Keratinocyte (primary cell): Measurements from ENCODE around the gene HNRNPAB. TPM values are rescaled to one million over a fixed set of nuclear protein-coding genes. Genes with fewer than 3 reads are reported as not detected.

Experiments used
- DNase-seq: peaks from one replicate; pipeline ENCODE4 v3.0.0-alpha.2; 2011; ENCODE audit warnings: low read depth, missing footprints, low spot score
- FAIRE-seq: peaks from 2 replicates; lab custom pipeline; 2011; peaks lifted over from hg19 to GRCh38; lab: Jason Lieb, UNC
- H2AFZ ChIP-seq: 2 replicates; pipeline ENCODE4 v1.6.0; 2012; ENCODE audit warnings: low read length, control low read depth, inconsistent platforms; ENCODE audit not compliant: control insufficient read depth
- H3K27ac ChIP-seq: 2 replicates; pipeline ENCODE4 v1.5.1; 2011; ENCODE audit warnings: low read length; ENCODE audit not compliant: control insufficient read depth, insufficient read depth
- H3K27me3 ChIP-seq: 3 replicates; pipeline ENCODE4 v1.6.0; 2011; ENCODE audit warnings: low read length; ENCODE audit not compliant: control insufficient read depth, insufficient read depth; ENCODE audit errors: extremely low read depth
- H3K36me3 ChIP-seq, 2 experiments: 2 replicates in 1 of 2; 3 replicates in 1 of 2; pipeline ENCODE4 v1.5.1; 2011; ENCODE audit warnings: low read length in 2 of 2, mild to moderate bottlenecking in 1 of 2; ENCODE audit not compliant: control insufficient read depth in 2 of 2, insufficient read depth in 2 of 2; ENCODE audit errors: extremely low read depth in 1 of 2
- H3K4me1 ChIP-seq: 3 replicates; pipeline ENCODE4 v1.5.1; 2011; ENCODE audit warnings: low read length; ENCODE audit not compliant: control insufficient read depth, insufficient read depth; ENCODE audit errors: extremely low read depth
- H3K4me2 ChIP-seq: 3 replicates; pipeline ENCODE4 v1.6.0; 2011; ENCODE audit warnings: low read depth, low read length; ENCODE audit not compliant: control insufficient read depth, insufficient read depth; ENCODE audit errors: extremely low read depth
- H3K4me3 ChIP-seq, 3 experiments: fragments of 200-600 bp in 1 of 3; sonication (generic) in 1 of 3; 2 replicates in 2 of 3; 3 replicates in 1 of 3; pipeline ENCODE4 v1.5.1; 2011 to 2016; ENCODE audit warnings: low read length in 3 of 3, mild to moderate bottlenecking in 3 of 3, control low read depth in 2 of 3, inconsistent platforms in 1 of 3, low read depth in 1 of 3, mixed read lengths in 1 of 3, mixed run types in 1 of 3, moderate library complexity in 1 of 3; ENCODE audit not compliant: control insufficient read depth in 2 of 3, insufficient read depth in 2 of 3; ENCODE audit errors: extremely low read depth in 1 of 3
- H3K79me2 ChIP-seq: 2 replicates; pipeline ENCODE4 v1.6.0; 2012; ENCODE audit warnings: low read length; ENCODE audit not compliant: control insufficient read depth, insufficient read depth
- H3K9ac ChIP-seq: 3 replicates; pipeline ENCODE4 v1.6.0; 2011; ENCODE audit warnings: low read length; ENCODE audit not compliant: control insufficient read depth, insufficient read depth; ENCODE audit errors: extremely low read depth
- H3K9me1 ChIP-seq: 3 replicates; pipeline ENCODE4 v1.6.0; 2011; ENCODE audit warnings: low read length; ENCODE audit not compliant: control insufficient read depth, insufficient read depth; ENCODE audit errors: extremely low read depth
- H3K9me3 ChIP-seq: 2 replicates; pipeline ENCODE4 v1.5.1; 2012; ENCODE audit warnings: low read depth, low read length; ENCODE audit not compliant: control insufficient read depth
- H4K20me1 ChIP-seq: 3 replicates; pipeline ENCODE4 v1.6.0; 2011; ENCODE audit warnings: low read length; ENCODE audit not compliant: control insufficient read depth, insufficient read depth; ENCODE audit errors: extremely low read depth
- CTCF ChIP-seq, 3 experiments: IDR thresholded peaks in 1 of 3; conservative IDR thresholded peaks in 1 of 3; optimal IDR thresholded peaks in 1 of 3; 2 replicates in 2 of 3; 3 replicates in 1 of 3; pipeline versions ENCODE3 to v1.5.1; 2011; ENCODE audit warnings: low read length in 3 of 3, mild to moderate bottlenecking in 3 of 3, moderate library complexity in 2 of 3, control low read depth in 1 of 3, inconsistent platforms in 1 of 3; ENCODE audit not compliant: insufficient read depth in 2 of 3; ENCODE audit errors: extremely low read depth in 1 of 3
- EZH2 ChIP-seq: IDR thresholded peaks from one replicate; pipeline ENCODE4 v1.6.1; 2012; ENCODE audit warnings: inconsistent platforms, mild to moderate bottlenecking, low read length, moderate library complexity
- dilution Hi-C: fragments of 300-500 bp; cut with MboI; formaldehyde crosslinking; loops from one replicate; pipeline ENCODE4 v1.7.0; 2020; ENCODE audit warnings: low sequenced_read_pairs; ENCODE audit not compliant: extremely low pct_ligation_motif_present
- polyA plus RNA-seq, 5 experiments: library from polyadenylated mRNA; depleted of rRNA in 3 of 5; stranded (reverse) in 3 of 5; stranded (forward) in 1 of 5; unstranded in 1 of 5; fragments of >200 nt; gene quantifications; 1 replicate in 1 of 5; 2 replicates in 3 of 5; 3 replicates in 1 of 5; pipeline versions ENCODE4 v1.2.1 to v1.2.3, GENCODE V29; 2011 to 2012; ENCODE audit warnings: missing spikeins in 2 of 5, low read depth in 1 of 5, low replicate concordance in 1 of 5

HNRNPAB gene
- polyA plus RNA-seq, 1 donor (not counting 4 experiments of a cell fraction or from before 2014, with no cell fraction given), result 161 TPM

- Histone ChIP-seq H3K4me1 (peaks cover 31% of the 10 kb centered on the region), H3K9me3 (no peaks in the 10 kb centered on the region), H3K79me2 (peaks cover 40% of the 10 kb centered on the region), H2AFZ (peak overlapping the region; percentile 58), H3K4me3 (peak overlapping the region; percentile 80 to 87 (median 85)), H4K20me1 (peaks cover 30% of the 10 kb centered on the region), H3K27ac (peak overlapping the region; percentile 41), H3K4me2 (peak overlapping the region; percentile 79), H3K27me3 (no peaks in the 10 kb centered on the region), H3K9me1 (peaks cover 11% of the 10 kb centered on the region), H3K36me3 (peaks cover 11 to 24% of the 10 kb centered on the region in 2 experiments), H3K9ac (peak overlapping the region; percentile 84)
- DNase-seq (no peak), FAIRE-seq (no peak)
- TF ChIP-seq EZH2 (no peak), CTCF (optimal IDR thresholded peaks at IDR 0.05 in 1 of 3, IDR thresholded peaks at IDR 0.05 in 1 of 3, conservative IDR thresholded peaks at IDR 0.05 in 1 of 3; ENCODE audit: extremely low read depth in 1 of 3, insufficient read depth in 2 of 3, low read length in 3 of 3) (no peak)
- dilution Hi-C loops, result no loop called here
These were observed 607 bp upstream of the HNRNPAB start for GRCh38 chr5:178203670-178204181.

- H3K27me3 ChIP-seq, result no peaks in the 10 kb centered on the region
- H4K20me1 ChIP-seq, result peaks cover 41% of the 10 kb centered on the region
- peaks cover 25% of the 10 kb centered on the region for H3K4me1 ChIP-seq
- TF ChIP-seq CTCF (optimal IDR thresholded peaks at IDR 0.05 in 1 of 3, IDR thresholded peaks at IDR 0.05 in 1 of 3, conservative IDR thresholded peaks at IDR 0.05 in 1 of 3; ENCODE audit: extremely low read depth in 1 of 3, insufficient read depth in 2 of 3, low read length in 3 of 3) (no peak), EZH2 (no peak)
- peak overlapping the region; percentile 80 to 96 (median 85) for H3K4me3 ChIP-seq
- peaks cover 46% of the 10 kb centered on the region for H3K79me2 ChIP-seq
- FAIRE-seq, result no peak
- dilution Hi-C loops, result no loop called here
- DNase-seq, result no peak
- peak overlapping the region; percentile 95 for H3K4me2 ChIP-seq
- H3K9me1 ChIP-seq, result peaks cover 11% of the 10 kb centered on the region
- no peaks in the 10 kb centered on the region for H3K9me3 ChIP-seq
- H3K9ac ChIP-seq, result peak overlapping the region; percentile 84
- peak overlapping the region; percentile 67 for H3K27ac ChIP-seq
- H2AFZ ChIP-seq, result no peak overlapping the region
- peaks cover 24 to 38% of the 10 kb centered on the region in 2 experiments for H3K36me3 ChIP-seq
These were observed 809 bp downstream of the HNRNPAB start for GRCh38 chr5:178204935-178205748.
